Activated CD4-positive, CD25-positive, alpha-beta regulatory T cell treated with anti-CD3 and anti-CD28 coated beads, Interleukin-2, amount 50 U/mL, for 24 hours (primary cell): ENCODE data around the gene CEBPG.

Experiments used
- ATAC-seq, 2 donors: fragments of 150-1000 bp; cut with Tn5 transposase; one replicate each; pipeline ENCODE4 v1.10.0; 2021; ENCODE audit warnings: mild to moderate bottlenecking in 1 of 2, moderate library complexity in 1 of 2

The CEBPG gene

GRCh38 chr19:33355535-33355934, 18.0 kb upstream of the CEBPG start:
- no peak for ATAC-seq

- ATAC-seq = no peak
Measured at GRCh38 chr19:33357556-33357955, 16.0 kb upstream of the CEBPG start.

GRCh38 chr19:33358408-33358807, 15.1 kb upstream of the CEBPG start:
- no peak for ATAC-seq

GRCh38 chr19:33359581-33359980, 13.9 kb upstream of the CEBPG start:
- ATAC-seq = no peak

- no peak for ATAC-seq
Measured at GRCh38 chr19:33362508-33363228, 10.8 kb upstream of the CEBPG start.

- ATAC-seq = no peak
Measured at GRCh38 chr19:33363476-33363875, 10.0 kb upstream of the CEBPG start.

GRCh38 chr19:33365691-33366090, 7.8 kb upstream of the CEBPG start:
- ATAC-seq = no peak

DNA sequence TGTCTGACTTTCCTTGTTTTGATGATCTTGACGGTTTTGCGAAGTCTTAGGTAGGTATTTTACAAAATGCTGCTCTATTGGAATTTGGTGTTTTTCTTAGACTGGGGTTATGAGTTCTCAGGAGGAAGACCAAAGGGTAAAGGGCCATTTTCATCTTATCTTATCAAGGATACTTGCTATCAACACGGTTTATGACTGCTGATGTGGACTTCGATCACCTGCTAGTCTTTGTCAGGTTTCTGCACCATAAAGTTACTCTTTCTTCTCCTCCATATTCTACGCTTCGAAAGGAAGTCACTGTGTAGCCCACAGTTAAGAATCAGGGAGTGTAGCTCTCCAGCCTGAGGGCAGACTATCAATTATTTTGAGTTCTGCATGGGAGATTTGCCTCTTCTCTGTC, 7.4 kb upstream of the CEBPG start:
- ATAC-seq = no peak

GRCh38 chr19:33366897-33367296, 6.6 kb upstream of the CEBPG start:
- no peak for ATAC-seq

DNA sequence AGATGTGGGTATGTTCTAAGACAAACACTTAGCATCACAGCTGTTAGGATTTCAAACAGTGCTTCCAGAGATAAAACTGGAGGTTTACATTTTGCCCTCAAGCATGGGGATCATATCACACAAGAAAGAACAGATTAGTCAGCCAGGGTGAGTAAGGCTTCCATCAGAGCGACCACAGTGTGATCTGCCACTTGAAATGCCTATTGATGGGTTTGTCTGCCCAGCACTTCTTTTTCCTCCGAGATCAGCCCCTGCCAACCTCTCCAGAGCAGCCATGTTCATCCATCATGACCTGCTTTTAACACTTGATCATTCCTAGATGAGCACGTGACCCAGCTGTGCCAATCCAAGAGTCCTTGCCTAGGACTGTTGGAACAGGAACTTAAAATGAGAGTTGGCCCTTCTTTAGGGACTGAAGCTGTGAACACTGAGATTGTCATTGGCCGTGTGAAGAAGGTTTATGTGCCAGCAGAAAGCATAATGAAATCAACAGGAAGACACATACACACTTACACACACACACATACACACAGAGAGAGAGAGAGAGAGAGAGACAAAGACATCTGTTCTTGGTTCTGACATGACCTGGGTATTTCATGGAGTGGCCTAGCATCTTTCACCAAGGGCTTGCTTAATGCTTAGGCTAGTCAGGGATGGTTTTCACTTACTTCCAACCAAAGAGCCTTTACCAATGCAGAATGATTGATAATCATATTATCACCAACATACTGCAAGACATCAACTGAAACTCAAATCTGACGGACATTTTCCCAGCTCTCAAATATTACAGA, 5.2 kb upstream of the CEBPG start:
- no peak for ATAC-seq

DNA sequence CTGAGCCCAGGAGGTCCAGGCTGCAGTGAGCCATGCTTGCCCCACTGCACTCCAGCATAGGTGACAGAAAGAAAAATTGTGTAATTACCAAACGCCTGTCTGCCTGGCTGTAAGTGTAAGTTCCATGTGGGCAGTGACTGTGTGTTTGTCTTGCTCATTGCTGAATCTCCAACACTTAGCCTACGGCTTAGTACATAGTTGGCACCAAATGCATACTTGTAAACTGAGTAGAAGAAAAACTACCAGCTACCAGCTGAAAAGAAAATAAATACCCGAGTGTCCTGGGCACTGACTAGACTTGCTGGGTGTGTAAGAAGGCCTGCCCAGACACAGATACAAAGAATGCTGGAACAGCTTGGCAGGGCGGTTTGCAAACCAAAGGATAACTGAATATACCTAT, 2.7 kb upstream of the CEBPG start:
- ATAC-seq = no peak

DNA sequence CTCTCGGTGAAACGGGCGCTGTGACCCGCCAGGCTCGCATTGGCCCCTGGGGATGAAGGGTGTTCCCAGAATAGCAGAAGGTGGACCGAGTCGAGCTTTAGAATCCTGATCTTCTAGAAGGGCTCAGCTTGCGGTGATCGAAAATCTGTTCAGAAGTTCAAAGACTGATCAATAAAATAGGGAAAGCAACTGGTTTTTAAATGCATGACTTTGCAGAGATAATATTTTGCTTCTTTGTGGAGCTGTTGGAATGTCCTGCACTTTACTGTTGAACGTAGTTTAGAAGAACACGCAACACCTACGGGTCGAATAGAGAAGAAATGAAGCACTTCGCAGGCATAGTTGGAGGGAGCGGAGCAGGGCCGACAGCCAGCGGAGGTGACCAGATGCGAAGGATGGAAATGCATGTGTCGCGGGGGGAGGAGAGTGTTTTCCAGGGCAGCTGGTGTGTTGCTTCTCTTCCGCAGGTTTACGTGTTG, 766 bp downstream of the CEBPG start:
- no peak for ATAC-seq

- ATAC-seq = no peak
Measured at GRCh38 chr19:33375156-33375836, 1.8 kb downstream of the CEBPG start.

DNA sequence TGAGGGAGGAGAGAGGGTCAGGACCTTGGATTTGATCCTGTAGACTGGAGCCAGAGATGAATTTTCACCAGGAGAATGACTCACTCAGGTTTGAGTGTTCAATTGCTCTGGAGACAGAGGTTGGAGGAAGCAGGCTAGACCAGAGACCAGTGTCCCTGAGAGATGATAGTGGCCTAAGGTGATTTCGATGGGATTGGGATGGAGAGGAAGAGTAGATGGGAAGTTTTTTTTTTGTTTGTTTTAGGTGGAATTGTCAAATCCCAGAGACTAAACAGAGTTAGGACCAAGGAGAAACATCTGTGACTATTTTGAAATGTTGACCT, 2.3 kb downstream of the CEBPG start:
- ATAC-seq = no peak

GRCh38 chr19:33376423-33376822, 2.9 kb downstream of the CEBPG start:
- no peak for ATAC-seq

- ATAC-seq = no peak
Measured at GRCh38 chr19:33376941-33377557, 3.5 kb downstream of the CEBPG start.

- no peak for ATAC-seq
Measured at GRCh38 chr19:33377586-33378475, 4.3 kb downstream of the CEBPG start.

- no peak for ATAC-seq
Measured at GRCh38 chr19:33379151-33379829, 5.8 kb downstream of the CEBPG start.

DNA sequence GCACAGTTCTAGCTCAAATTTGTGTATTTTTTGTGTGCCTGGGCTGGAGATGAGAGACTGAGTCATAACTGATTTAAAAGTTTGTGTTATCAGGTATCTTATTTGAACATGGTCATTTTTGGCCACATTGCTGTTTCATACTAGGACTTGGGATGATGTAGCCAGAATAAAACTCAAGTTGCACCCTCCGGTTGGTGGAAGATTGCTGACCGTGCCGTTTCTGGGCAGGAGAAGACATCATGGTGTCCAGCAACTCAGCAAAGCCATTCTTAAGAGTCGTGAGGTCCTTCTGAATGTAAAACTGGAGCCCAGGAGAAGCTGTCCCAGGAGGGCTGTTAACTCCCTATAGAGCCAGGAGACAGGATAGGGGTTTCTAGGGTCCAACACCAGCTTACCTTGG, 7.6 kb downstream of the CEBPG start:
- ATAC-seq = no peak

DNA sequence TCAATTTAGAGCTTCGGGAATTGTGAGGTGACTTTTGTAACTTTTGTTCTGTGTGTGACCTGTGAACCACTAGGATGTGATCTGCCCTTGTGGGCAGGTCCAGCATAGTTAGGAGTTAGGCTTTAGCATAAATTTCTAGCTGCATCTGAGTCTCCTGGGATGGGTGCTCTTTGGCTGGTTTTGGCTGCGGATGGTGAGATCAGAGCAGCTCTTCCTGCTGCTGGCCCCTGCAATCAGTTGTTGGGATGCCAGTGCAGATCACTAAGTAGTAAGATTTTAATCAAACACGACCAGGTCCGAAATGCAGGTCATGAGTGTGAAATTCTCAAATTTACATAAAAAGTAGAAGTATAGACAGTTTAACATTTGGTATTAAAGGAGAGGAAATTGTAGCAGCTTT, 8.5 kb downstream of the CEBPG start:
- no peak for ATAC-seq

DNA sequence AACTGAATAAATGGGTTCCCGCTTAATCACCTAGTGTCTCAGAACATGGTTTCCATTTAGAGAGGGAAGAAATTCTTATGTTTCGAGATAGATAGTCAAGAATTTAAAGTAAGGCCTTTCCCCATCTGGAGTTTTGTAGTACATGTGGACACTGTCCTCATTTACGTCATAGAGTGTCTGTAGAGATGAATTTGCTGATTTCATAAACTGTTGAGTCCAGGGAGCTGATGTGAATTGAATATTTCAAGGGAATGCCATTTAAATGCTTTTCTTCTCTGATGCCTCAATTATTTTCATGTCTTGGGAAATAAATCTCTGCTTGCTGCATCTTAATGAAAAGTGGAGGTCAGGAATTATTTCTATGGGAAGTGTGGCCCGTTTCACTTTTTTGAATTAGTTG, 9.5 kb downstream of the CEBPG start:
- no peak for ATAC-seq
